Measurements from ENCODE around the gene ZFP14.
A peak's percentile ranks its signal among the peaks of the same experiment; 100 is the strongest.

The ZFP14 gene

GRCh38 chr19:36378625-36379509 is at the start of gene ZFP14:
Gene ZFP14, minus strand, starts transcription at chr19:36379201. Its CDS starts 11,309 bp downstream, at chr19:36367892.
- DNase-seq: peak; percentile 96

- no peak for DNase-seq
These were observed 44.9 kb upstream of the ZFP14 start for GRCh38 chr19:36423925-36424324.

- no peak for DNase-seq
These were observed 42.9 kb upstream of the ZFP14 start for GRCh38 chr19:36421749-36422481.

GRCh38 chr19:36420961-36421748 is 42.2 kb upstream of the ZFP14 start:
- no peak for DNase-seq

GRCh38 chr19:36418287-36419001 is 39.4 kb upstream of the ZFP14 start, which contains the start of gene ZFP82:
Gene ZFP82, minus strand, starts transcription at chr19:36418644. Its CDS starts 8,855 bp downstream, at chr19:36409789.
- DNase-seq: peak; percentile 74

- DNase-seq: no peak
These were observed 38.8 kb upstream of the ZFP14 start for GRCh38 chr19:36417752-36418286.

GRCh38 chr19:36409841-36410240 is 30.8 kb upstream of the ZFP14 start:
- peak; percentile 84 for DNase-seq

- DNase-seq: no peak
These were observed 29.1 kb upstream of the ZFP14 start for GRCh38 chr19:36408101-36408500.

- DNase-seq: no peak
These were observed 25.5 kb upstream of the ZFP14 start for GRCh38 chr19:36404498-36404897.

- DNase-seq: peak; percentile 99
These were observed 22.5 kb upstream of the ZFP14 start for GRCh38 chr19:36401475-36401874.

- DNase-seq: peak; percentile 79
These were observed 19.6 kb upstream of the ZFP14 start for GRCh38 chr19:36398571-36398970.

GRCh38 chr19:36392916-36393673 is 14.1 kb upstream of the ZFP14 start:
- peak; percentile 18 for DNase-seq

- DNase-seq: no peak
These were observed 464 bp upstream of the ZFP14 start for GRCh38 chr19:36379510-36379819.

- DNase-seq: no peak
These were observed 1.3 kb downstream of the ZFP14 start for GRCh38 chr19:36377541-36378178.

- no peak for DNase-seq
These were observed 5.3 kb downstream of the ZFP14 start for GRCh38 chr19:36373638-36374156.

- DNase-seq: no peak
These were observed 7.1 kb downstream of the ZFP14 start for GRCh38 chr19:36371886-36372285.

GRCh38 chr19:36363845-36364244 is 15.2 kb downstream of the ZFP14 start:
- no peak for DNase-seq

GRCh38 chr19:36340786-36341372 is 38.1 kb downstream of the ZFP14 start:
- DNase-seq: no peak

- DNase-seq: peak; percentile 66
These were observed 47.4 kb downstream of the ZFP14 start for GRCh38 chr19:36331353-36332228.

Measured in MV-4-11 (cell line).